GM12878 (cell line): ENCODE measurements around the gene CDH20.

Source experiments
- CEBPB ChIP-seq, 2 experiments: fragments of 150-350 bp in 1 of 2; IDR thresholded peaks; 2 replicates each; pipeline ENCODE4 v1.6.1; 2012 to 2014; ENCODE audit warnings: low read depth in 2 of 2, low read length in 2 of 2, borderline replicate concordance in 1 of 2, inconsistent platforms in 1 of 2
- EZH2 ChIP-seq: IDR thresholded peaks from 2 replicates; pipeline ENCODE4 v1.6.1; 2012; ENCODE audit warnings: low read depth, mild to moderate bottlenecking, control low read depth, inconsistent platforms, low read length, borderline replicate concordance; ENCODE audit not compliant: control insufficient read depth
- FOS ChIP-seq: IDR thresholded peaks from 3 replicates; pipeline ENCODE4 v1.6.1; 2011; ENCODE audit warnings: borderline replicate concordance; ENCODE audit not compliant: insufficient read length; ENCODE audit errors: extremely low read depth
- FOXK2 ChIP-seq: fragments of 450-650 bp; IDR thresholded peaks from 2 replicates; pipeline ENCODE4 v1.6.1; 2017; ENCODE audit warnings: mild to moderate bottlenecking, moderate library complexity
- JUND ChIP-seq: IDR thresholded peaks from 2 replicates; pipeline ENCODE4 v1.6.1; 2012; ENCODE audit warnings: low read depth, mild to moderate bottlenecking, low read length, improper control_type of control experiment, moderate library complexity
- POLR2A ChIP-seq: IDR thresholded peaks from 2 replicates; pipeline ENCODE4 v1.6.1; 2011; ENCODE audit warnings: low read depth, mild to moderate bottlenecking, low read length
- TF ChIP-seq, protein P1 (sequence below), 3 experiments: IDR thresholded peaks in 2 of 3; conservative IDR thresholded peaks in 1 of 3; 2 replicates each; pipeline ENCODE4 v1.5.1; 2011; ENCODE audit warnings: low read depth in 3 of 3, low read length in 3 of 3, mild to moderate bottlenecking in 3 of 3, control low read depth in 2 of 3, moderate library complexity in 2 of 3, inconsistent platforms in 1 of 3, mixed read lengths in 1 of 3; ENCODE audit not compliant: control insufficient read depth in 2 of 3, insufficient read depth in 1 of 3; ENCODE audit errors: extremely low read depth in 1 of 3
- TF ChIP-seq, protein P2 (sequence below): IDR thresholded peaks from 2 replicates; pipeline ENCODE4 v1.6.1; 2011; ENCODE audit warnings: borderline replicate concordance, low read depth, mild to moderate bottlenecking, moderate library complexity, low read length; ENCODE audit not compliant: insufficient read depth, poor library complexity, severe bottlenecking

DNA sequence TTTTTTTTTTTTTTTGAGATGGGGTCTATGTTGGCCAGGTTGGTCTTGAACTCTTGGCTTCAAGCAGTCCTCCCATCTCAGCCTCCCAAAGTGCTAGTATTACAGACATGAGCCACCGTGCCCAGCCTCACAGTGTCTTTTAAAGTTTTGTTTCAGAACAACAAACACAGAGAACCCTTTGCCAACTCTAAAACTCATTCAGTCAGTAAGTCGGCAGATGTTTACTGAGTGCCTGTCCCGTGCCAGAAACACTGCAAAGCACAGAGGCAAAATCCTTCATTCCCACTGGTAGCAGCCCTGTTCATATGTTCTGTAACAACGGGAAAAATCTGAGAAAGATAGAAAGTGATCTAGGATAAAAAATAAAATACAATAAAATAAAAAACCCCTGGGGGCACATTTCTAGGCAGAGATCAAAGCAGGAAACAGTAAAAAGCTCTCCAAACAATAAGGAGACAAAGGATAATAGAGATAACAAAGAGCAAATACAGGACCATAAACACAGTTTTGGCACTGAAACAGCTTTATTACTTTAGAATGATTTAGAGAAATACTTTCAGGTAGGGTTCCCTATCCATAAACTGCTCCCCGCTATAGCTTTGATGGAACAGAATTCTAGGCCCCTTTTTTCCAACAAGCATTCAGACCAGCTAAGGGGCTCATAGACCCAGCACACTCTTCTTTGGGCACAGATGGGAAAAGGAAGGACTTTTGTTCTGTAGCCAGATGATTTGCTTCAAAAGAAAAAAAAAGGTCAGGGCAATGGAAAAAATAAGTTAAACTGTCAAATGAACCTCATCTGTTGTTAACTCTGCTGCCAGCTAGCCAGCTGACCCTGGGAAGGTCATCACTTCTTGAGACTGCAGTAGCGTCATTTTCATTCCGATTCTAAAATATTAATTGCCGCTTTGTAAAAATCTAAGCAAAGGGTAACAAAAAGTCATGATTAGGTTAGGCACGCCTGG, 212.3 kb downstream of the CDH20 start:
- TF ChIP-seq, protein P1, sequence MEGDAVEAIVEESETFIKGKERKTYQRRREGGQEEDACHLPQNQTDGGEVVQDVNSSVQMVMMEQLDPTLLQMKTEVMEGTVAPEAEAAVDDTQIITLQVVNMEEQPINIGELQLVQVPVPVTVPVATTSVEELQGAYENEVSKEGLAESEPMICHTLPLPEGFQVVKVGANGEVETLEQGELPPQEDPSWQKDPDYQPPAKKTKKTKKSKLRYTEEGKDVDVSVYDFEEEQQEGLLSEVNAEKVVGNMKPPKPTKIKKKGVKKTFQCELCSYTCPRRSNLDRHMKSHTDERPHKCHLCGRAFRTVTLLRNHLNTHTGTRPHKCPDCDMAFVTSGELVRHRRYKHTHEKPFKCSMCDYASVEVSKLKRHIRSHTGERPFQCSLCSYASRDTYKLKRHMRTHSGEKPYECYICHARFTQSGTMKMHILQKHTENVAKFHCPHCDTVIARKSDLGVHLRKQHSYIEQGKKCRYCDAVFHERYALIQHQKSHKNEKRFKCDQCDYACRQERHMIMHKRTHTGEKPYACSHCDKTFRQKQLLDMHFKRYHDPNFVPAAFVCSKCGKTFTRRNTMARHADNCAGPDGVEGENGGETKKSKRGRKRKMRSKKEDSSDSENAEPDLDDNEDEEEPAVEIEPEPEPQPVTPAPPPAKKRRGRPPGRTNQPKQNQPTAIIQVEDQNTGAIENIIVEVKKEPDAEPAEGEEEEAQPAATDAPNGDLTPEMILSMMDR (IDR thresholded peaks at IDR 0.05 in 2 of 3, conservative IDR thresholded peaks at IDR 0.05 in 1 of 3; ENCODE audit: control insufficient read depth in 2 of 3, extremely low read depth in 1 of 3, insufficient read depth in 1 of 3, low read depth in 3 of 3, low read length in 3 of 3): no peak
- TF ChIP-seq, protein P2, sequence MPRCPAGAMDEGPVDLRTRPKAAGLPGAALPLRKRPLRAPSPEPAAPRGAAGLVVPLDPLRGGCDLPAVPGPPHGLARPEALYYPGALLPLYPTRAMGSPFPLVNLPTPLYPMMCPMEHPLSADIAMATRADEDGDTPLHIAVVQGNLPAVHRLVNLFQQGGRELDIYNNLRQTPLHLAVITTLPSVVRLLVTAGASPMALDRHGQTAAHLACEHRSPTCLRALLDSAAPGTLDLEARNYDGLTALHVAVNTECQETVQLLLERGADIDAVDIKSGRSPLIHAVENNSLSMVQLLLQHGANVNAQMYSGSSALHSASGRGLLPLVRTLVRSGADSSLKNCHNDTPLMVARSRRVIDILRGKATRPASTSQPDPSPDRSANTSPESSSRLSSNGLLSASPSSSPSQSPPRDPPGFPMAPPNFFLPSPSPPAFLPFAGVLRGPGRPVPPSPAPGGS: no peak
- no peak for TF ChIP-seq CEBPB (IDR thresholded peaks at IDR 0.05; ENCODE audit: borderline replicate concordance in 1 of 2, low read depth in 2 of 2, low read length in 2 of 2)
- no peak for TF ChIP-seq JUND
- no peak for TF ChIP-seq EZH2
- TF ChIP-seq FOXK2: no peak
- no peak for TF ChIP-seq FOS
- TF ChIP-seq POLR2A: no peak
